ENCODE measurements around the gene GPBP1L1. TPM values are rescaled to one million over a fixed set of nuclear protein-coding genes. Genes with fewer than 3 reads are reported as not detected.

Gene GPBP1L1
- total RNA-seq, 1 donor from 2014 or later: 147 TPM

- no peak for FAIRE-seq
Measured at GRCh38 chr1:45617618-45618017, 68.7 kb downstream of the GPBP1L1 start.

GRCh38 chr1:45615885-45616284, 70.4 kb downstream of the GPBP1L1 start:
- no peak for TF ChIP-seq CTCF (IDR thresholded peaks at IDR 0.05; ENCODE audit: insufficient read depth, low read length, severe bottlenecking)
- no peak for FAIRE-seq

More at GRCh38 chr1:45617618-45618017, 68.7 kb downstream of the GPBP1L1 start:
- DNase-seq (ENCODE audit: low read depth): peak; percentile 64
- TF ChIP-seq CTCF (IDR thresholded peaks at IDR 0.05; ENCODE audit: insufficient read depth, low read length, severe bottlenecking): no peak
- H3K36me3 ChIP-seq (ENCODE audit: control insufficient read depth, insufficient read depth, low read length): peaks cover 10% of the 10 kb centered on the region
- H3K4me3 ChIP-seq (ENCODE audit: low read depth, low read length): no peak overlapping the region
- no peaks in the 10 kb centered on the region for H3K27me3 ChIP-seq (ENCODE audit: control insufficient read depth, insufficient read depth, low read length)

GRCh38 chr1:45612941-45613579, 73.3 kb downstream of the GPBP1L1 start:
- DNase-seq (ENCODE audit: low read depth) (peak; percentile 89), FAIRE-seq (no peak)
- Histone ChIP-seq H3K4me3 (ENCODE audit: low read depth, low read length) (no peak overlapping the region), H3K27me3 (ENCODE audit: control insufficient read depth, insufficient read depth, low read length) (no peaks in the 10 kb centered on the region), H3K36me3 (ENCODE audit: control insufficient read depth, insufficient read depth, low read length) (peaks cover 5% of the 10 kb centered on the region)
- no peak for TF ChIP-seq CTCF (IDR thresholded peaks at IDR 0.05; ENCODE audit: insufficient read depth, low read length, severe bottlenecking)

More at GRCh38 chr1:45615885-45616284, 70.4 kb downstream of the GPBP1L1 start:
- DNase-seq (ENCODE audit: low read depth): no peak
- Histone ChIP-seq H3K4me3 (ENCODE audit: low read depth, low read length) (no peak overlapping the region), H3K36me3 (ENCODE audit: control insufficient read depth, insufficient read depth, low read length) (peaks cover 8% of the 10 kb centered on the region), H3K27me3 (ENCODE audit: control insufficient read depth, insufficient read depth, low read length) (no peaks in the 10 kb centered on the region)

- no peak for FAIRE-seq
- no peak for TF ChIP-seq CTCF (IDR thresholded peaks at IDR 0.05; ENCODE audit: insufficient read depth, low read length, severe bottlenecking)
Measured at GRCh38 chr1:45610589-45611226, 75.6 kb downstream of the GPBP1L1 start.

GRCh38 chr1:45608175-45609156, 77.9 kb downstream of the GPBP1L1 start:
- Histone ChIP-seq H3K27me3 (ENCODE audit: control insufficient read depth, insufficient read depth, low read length) (no peaks in the 10 kb centered on the region), H3K36me3 (ENCODE audit: control insufficient read depth, insufficient read depth, low read length) (no peaks in the 10 kb centered on the region), H3K4me3 (ENCODE audit: low read depth, low read length) (no peak overlapping the region)
- FAIRE-seq (no peak), DNase-seq (ENCODE audit: low read depth) (no peak)
- TF ChIP-seq CTCF (IDR thresholded peaks at IDR 0.05; ENCODE audit: insufficient read depth, low read length, severe bottlenecking): no peak

More at GRCh38 chr1:45610589-45611226, 75.6 kb downstream of the GPBP1L1 start:
- Histone ChIP-seq H3K36me3 (ENCODE audit: control insufficient read depth, insufficient read depth, low read length) (no peaks in the 10 kb centered on the region), H3K27me3 (ENCODE audit: control insufficient read depth, insufficient read depth, low read length) (no peaks in the 10 kb centered on the region), H3K4me3 (ENCODE audit: low read depth, low read length) (no peak overlapping the region)
- DNase-seq (ENCODE audit: low read depth): no peak
